HG02610 (cell line): ENCODE measurements around the gene ETFA.
"Not testable (repeated sequence)": the region's sequence is repeated elsewhere in the genome, so short reads cannot be mapped to it uniquely, and the experiment has no call there.

Source experiments
- ATAC-seq: cut with Tn5 transposase; IDR thresholded peaks from one replicate; pipeline ENCODE4 v1.9.1; 2021; ENCODE audit warnings: mild to moderate bottlenecking, moderate library complexity; ENCODE audit not compliant: unreplicated experiment

ETFA gene

GRCh38 chr15:76285241-76285825 lies 25.9 kb downstream of the ETFA start:
- no peak for ATAC-seq

- no peak for ATAC-seq
These were observed 28.8 kb downstream of the ETFA start for GRCh38 chr15:76282465-76282864.

GRCh38 chr15:76278651-76279050 lies 32.6 kb downstream of the ETFA start:
- ATAC-seq = no peak

GRCh38 chr15:76274821-76275220 lies 36.4 kb downstream of the ETFA start:
- no peak for ATAC-seq

- ATAC-seq = no peak
These were observed 37.0 kb downstream of the ETFA start for GRCh38 chr15:76274226-76274625.

- ATAC-seq = no peak
These were observed 40.4 kb downstream of the ETFA start for GRCh38 chr15:76270876-76271275.

- no peak for ATAC-seq
These were observed 44.2 kb downstream of the ETFA start for GRCh38 chr15:76267077-76267476.

- ATAC-seq = not testable (repeated sequence)
These were observed 45.5 kb downstream of the ETFA start for GRCh38 chr15:76265769-76266168.

GRCh38 chr15:76260246-76260938 lies 50.9 kb downstream of the ETFA start:
- no peak for ATAC-seq

- ATAC-seq = no peak
These were observed 51.9 kb downstream of the ETFA start for GRCh38 chr15:76259392-76259791.

GRCh38 chr15:76258460-76258859 lies 52.8 kb downstream of the ETFA start:
- ATAC-seq = no peak

- no peak for ATAC-seq
These were observed 57.4 kb downstream of the ETFA start for GRCh38 chr15:76253691-76254473.

GRCh38 chr15:76252249-76252648 lies 59.0 kb downstream of the ETFA start:
- no peak for ATAC-seq

GRCh38 chr15:76251717-76252116 lies 59.6 kb downstream of the ETFA start:
- no peak for ATAC-seq

- ATAC-seq = no peak
These were observed 66.1 kb downstream of the ETFA start for GRCh38 chr15:76245072-76245610.

- ATAC-seq = no peak
These were observed 71.5 kb downstream of the ETFA start for GRCh38 chr15:76239786-76240185.

GRCh38 chr15:76236350-76236749 lies 74.9 kb downstream of the ETFA start:
- no peak for ATAC-seq

GRCh38 chr15:76235186-76235826 lies 76.0 kb downstream of the ETFA start:
- ATAC-seq = no peak

GRCh38 chr15:76234337-76234889 lies 76.9 kb downstream of the ETFA start:
- no peak for ATAC-seq

GRCh38 chr15:76233921-76234320 lies 77.3 kb downstream of the ETFA start:
- ATAC-seq = no peak

GRCh38 chr15:76229266-76229665 lies 82.0 kb downstream of the ETFA start:
- no peak for ATAC-seq
